Gastroesophageal sphincter (tissue), 3 donors: ENCODE measurements around the gene PEA15.

Experiments
- CTCF ChIP-seq, 4 experiments: fragments of 200-600 bp in 2 of 4; fragments of 450-650 bp in 2 of 4; sonication (generic) in 1 of 4; IDR thresholded peaks; one replicate each; pipeline ENCODE4 v1.5.1; 2017 to 2019; ENCODE audit warnings: antibody characterized with exemption in 4 of 4, mild to moderate bottlenecking in 2 of 4, moderate library complexity in 2 of 4
- POLR2AphosphoS5 ChIP-seq: sonication (generic); formaldehyde crosslinking; IDR thresholded peaks from one replicate; pipeline ENCODE4 v1.6.1; 2017; ENCODE audit warnings: antibody characterized with exemption

GRCh38 chr1:160171980-160172379, 33.2 kb upstream of the PEA15 start:
- TF ChIP-seq CTCF (IDR thresholded peaks at IDR 0.05) (no peak), POLR2AphosphoS5 (no peak)
